ENCODE results near the gene OR4C11.

OR4C11 gene

GRCh38 chr11:55607545-55607944 lies at the start of gene OR4C11:
Gene OR4C11, minus strand, starts transcription at chr11:55607645. Its CDS starts 3,272 bp downstream, at chr11:55604373.
- no peak for DNase-seq

GRCh38 chr11:55655096-55655495 lies 47.7 kb upstream of the OR4C11 start:
- no peak for DNase-seq

GRCh38 chr11:55652560-55652959 lies 45.1 kb upstream of the OR4C11 start:
- DNase-seq, result no peak

- DNase-seq, result no peak
Observed at GRCh38 chr11:55648027-55648426, 40.6 kb upstream of the OR4C11 start, which contains the start of gene OR4S2. Gene OR4S2, plus strand, starts transcription at chr11:55648327. Its CDS starts 2,577 bp downstream, at chr11:55650904.

GRCh38 chr11:55634813-55635212 lies 27.4 kb upstream of the OR4C11 start, which contains the start of gene OR4P4:
Gene OR4P4, plus strand, starts transcription at chr11:55635113.
- DNase-seq, result no peak

- DNase-seq, result no peak
Observed at GRCh38 chr11:55624531-55624930, 17.1 kb upstream of the OR4C11 start.

- no peak for DNase-seq
Observed at GRCh38 chr11:55572548-55572947, 34.9 kb downstream of the OR4C11 start.

- DNase-seq, result no peak
Observed at GRCh38 chr11:55571828-55572227, 35.6 kb downstream of the OR4C11 start, which contains the start of gene OR4C16. Gene OR4C16, plus strand, starts transcription at chr11:55572128. Its CDS starts 0 bp downstream, at chr11:55572128.

- DNase-seq, result no peak
Observed at GRCh38 chr11:55554169-55554568, 53.3 kb downstream of the OR4C11 start, which contains the start of gene OR4C15. Gene OR4C15, plus strand, starts transcription at chr11:55554469. Its CDS starts 0 bp downstream, at chr11:55554469.

All from NCI-H446 (cell line).